GM19099 (cell line): ENCODE data around the gene EPC2.

ENCODE experiments used
- POLR2A ChIP-seq: IDR thresholded peaks from 3 replicates; pipeline ENCODE4 v1.6.1; 2011; ENCODE audit warnings: low read depth; ENCODE audit not compliant: insufficient read length; ENCODE audit errors: extremely low read depth

EPC2 gene

GRCh38 chr2:148653437-148653836 is 8.9 kb downstream of the EPC2 start:
- TF ChIP-seq POLR2A, result no peak

- no peak for TF ChIP-seq POLR2A
Measured at GRCh38 chr2:148654435-148654834, 9.9 kb downstream of the EPC2 start.

GRCh38 chr2:148656516-148656915 is 12.0 kb downstream of the EPC2 start:
- TF ChIP-seq POLR2A, result no peak

- no peak for TF ChIP-seq POLR2A
Measured at GRCh38 chr2:148658807-148659722, 14.5 kb downstream of the EPC2 start.

GRCh38 chr2:148660999-148661398 is 16.4 kb downstream of the EPC2 start:
- no peak for TF ChIP-seq POLR2A

- no peak for TF ChIP-seq POLR2A
Measured at GRCh38 chr2:148664229-148664628, 19.7 kb downstream of the EPC2 start.

- TF ChIP-seq POLR2A, result no peak
Measured at GRCh38 chr2:148666555-148666954, 22.0 kb downstream of the EPC2 start.

- no peak for TF ChIP-seq POLR2A
Measured at GRCh38 chr2:148667113-148667836, 22.7 kb downstream of the EPC2 start.

- TF ChIP-seq POLR2A, result no peak
Measured at GRCh38 chr2:148670773-148671172, 26.2 kb downstream of the EPC2 start.

GRCh38 chr2:148674063-148675020 is 29.8 kb downstream of the EPC2 start:
- no peak for TF ChIP-seq POLR2A

- no peak for TF ChIP-seq POLR2A
Measured at GRCh38 chr2:148675708-148676107, 31.2 kb downstream of the EPC2 start.

GRCh38 chr2:148680462-148680861 is 35.9 kb downstream of the EPC2 start:
- TF ChIP-seq POLR2A, result no peak

GRCh38 chr2:148681443-148681842 is 36.9 kb downstream of the EPC2 start:
- TF ChIP-seq POLR2A, result no peak

GRCh38 chr2:148684507-148684906 is 40.0 kb downstream of the EPC2 start:
- no peak for TF ChIP-seq POLR2A

GRCh38 chr2:148687543-148687942 is 43.0 kb downstream of the EPC2 start:
- no peak for TF ChIP-seq POLR2A

GRCh38 chr2:148696985-148697384 is 52.4 kb downstream of the EPC2 start:
- TF ChIP-seq POLR2A, result no peak

- TF ChIP-seq POLR2A, result no peak
Measured at GRCh38 chr2:148699830-148700229, 55.3 kb downstream of the EPC2 start.
